Measurements from ENCODE around the gene SACM1L. TPM values are rescaled to one million over a fixed set of nuclear protein-coding genes. Genes with fewer than 3 reads are reported as not detected.

The SACM1L gene
- total RNA-seq, 1 experiment from 2014 or later, result 31.6 TPM

GRCh38 chr3:45765958-45766357 is 76.8 kb downstream of the SACM1L start:
- Histone ChIP-seq H3K27ac (ENCODE audit: low read length) (no peak overlapping the region), H3K27me3 (ENCODE audit: control insufficient read depth, insufficient read depth, low read length) (no peaks in the 10 kb centered on the region), H3K36me3 (ENCODE audit: control insufficient read depth, insufficient read depth, low read length) (no peaks in the 10 kb centered on the region), H3K4me1 (ENCODE audit: control insufficient read depth, insufficient read depth, low read length) (no peaks in the 10 kb centered on the region), H3K9me3 (ENCODE audit: control insufficient read depth, insufficient read depth, low read depth, low read length) (0 out of 2 replicates have a peak, but pooled peaks cover 4% of the 10 kb centered on the region), H3K4me3 (ENCODE audit: low read depth in 2 of 2, low read length in 2 of 2) (no peak overlapping the region)
- ChIA-PET POLR2A (no interaction called here), CTCF (no interaction called here)
- intact Hi-C loops (cut with micrococcal nuclease; ENCODE audit: unreplicated experiment) (no loop called here), in situ Hi-C loops (cut with HindIII; ENCODE audit: low pct_unique_long_range_greater_than_20kb, low sequenced_read_pairs) (no loop called here)
- no peak for DNase-seq (ENCODE audit: low read depth, low spot score)
- no peak for ATAC-seq
- TF ChIP-seq REST (IDR thresholded peaks at IDR 0.05; ENCODE audit: insufficient read depth in 1 of 2, low read depth in 2 of 2, low read length in 1 of 2) (no peak), SIN3A (IDR thresholded peaks at IDR 0.05; ENCODE audit: borderline replicate concordance, insufficient read depth, low read depth, low read length) (no peak), POLR2AphosphoS5 (IDR thresholded peaks at IDR 0.05; ENCODE audit: low read depth, low read length) (no peak), TCF7L2 (IDR thresholded peaks at IDR 0.05; ENCODE audit: low read depth, low read length) (no peak), CTCF (IDR thresholded peaks at IDR 0.05) (no peak)
- no TSS peak for BruUV-seq (replicated peaks)

GRCh38 chr3:45771166-45771775 is 82.1 kb downstream of the SACM1L start:
- in situ Hi-C loops (cut with HindIII; ENCODE audit: low pct_unique_long_range_greater_than_20kb, low sequenced_read_pairs) (no loop called here), intact Hi-C loops (cut with micrococcal nuclease; ENCODE audit: unreplicated experiment) (no loop called here)
- no TSS peak for BruUV-seq (replicated peaks)
- Histone ChIP-seq H3K9me3 (ENCODE audit: control insufficient read depth, insufficient read depth, low read depth, low read length) (0 out of 2 replicates have a peak, but pooled peaks cover 4% of the 10 kb centered on the region), H3K36me3 (ENCODE audit: control insufficient read depth, insufficient read depth, low read length) (no peaks in the 10 kb centered on the region), H3K4me1 (ENCODE audit: control insufficient read depth, insufficient read depth, low read length) (no peaks in the 10 kb centered on the region), H3K4me3 (ENCODE audit: low read depth in 2 of 2, low read length in 2 of 2) (no peak overlapping the region), H3K27ac (ENCODE audit: low read length) (no peak overlapping the region), H3K27me3 (ENCODE audit: control insufficient read depth, insufficient read depth, low read length) (no peaks in the 10 kb centered on the region)
- ChIA-PET POLR2A (interaction anchor here (0.6 kb wide), 1 partner anchor 26 kb away, joined by 3 read pairs; no protein-coding TSS in a partner anchor), CTCF (interaction anchor here (0.6 kb wide), 1 partner anchor 10 kb away, joined by 5 read pairs; no protein-coding TSS in a partner anchor)
- no peak for ATAC-seq
- DNase-seq (ENCODE audit: low read depth, low spot score), result no peak
- TF ChIP-seq POLR2AphosphoS5 (IDR thresholded peaks at IDR 0.05; ENCODE audit: low read depth, low read length), result no peak
- no peak for TF ChIP-seq SIN3A (IDR thresholded peaks at IDR 0.05; ENCODE audit: borderline replicate concordance, insufficient read depth, low read depth, low read length)
- TF ChIP-seq TCF7L2 (IDR thresholded peaks at IDR 0.05; ENCODE audit: low read depth, low read length), result no peak
- TF ChIP-seq CTCF (IDR thresholded peaks at IDR 0.05), result no peak
- no peak for TF ChIP-seq REST (IDR thresholded peaks at IDR 0.05; ENCODE audit: insufficient read depth in 1 of 2, low read depth in 2 of 2, low read length in 1 of 2)

Data from Panc1 (cell line).